Neural cell (in vitro differentiated cells): ENCODE measurements around the gene INPP5F. TPM values are rescaled to one million over a fixed set of nuclear protein-coding genes. Genes with fewer than 3 reads are reported as not detected.

ENCODE experiments used
- H2AFZ ChIP-seq: fragments of 200-600, 300-800 bp; sonication (generic), shearing (Covaris generic); 2 replicates; pipeline ENCODE4 v1.6.0; 2014; ENCODE audit warnings: low read depth, mild to moderate bottlenecking, antibody characterized with exemption, low read length, moderate library complexity
- H3F3A ChIP-seq: fragments of 200-600 bp; shearing (Covaris generic); 2 replicates; pipeline ENCODE4 v1.6.1; 2016; ENCODE audit warnings: mild to moderate bottlenecking, moderate library complexity, mixed read lengths, antibody characterized with exemption, low read length; ENCODE audit not compliant: insufficient read depth, poor library complexity, severe bottlenecking
- H3K27ac ChIP-seq: fragments of 200-600, 300-800 bp; sonication (generic), shearing (Covaris generic); 2 replicates; pipeline ENCODE4 v1.5.1; 2014; ENCODE audit warnings: mild to moderate bottlenecking, low read length, moderate library complexity
- H3K27me3 ChIP-seq: fragments of 300-800, 200-600 bp; sonication (generic), shearing (Covaris generic); 2 replicates; pipeline ENCODE4 v1.6.0; 2014; ENCODE audit warnings: mild to moderate bottlenecking, low read depth, low read length, moderate library complexity; ENCODE audit not compliant: insufficient read depth
- H3K36me3 ChIP-seq: fragments of 300-800, 200-600 bp; sonication (generic), shearing (Covaris generic); 2 replicates; pipeline ENCODE4 v1.5.1; 2014; ENCODE audit warnings: mild to moderate bottlenecking, antibody characterized with exemption, low read length, moderate library complexity; ENCODE audit not compliant: insufficient read depth
- H3K4me2 ChIP-seq: fragments of 300-800, 200-600 bp; sonication (generic), shearing (Covaris generic); 2 replicates; pipeline ENCODE4 v1.6.0; 2014; ENCODE audit warnings: mild to moderate bottlenecking, low read length
- H3K4me3 ChIP-seq: fragments of 300-800, 200-600 bp; sonication (generic), shearing (Covaris generic); 2 replicates; pipeline ENCODE4 v1.5.1; 2014; ENCODE audit warnings: mild to moderate bottlenecking, low read length, moderate library complexity
- H3K79me2 ChIP-seq: fragments of 200-600 bp; shearing (Covaris generic); replicated peaks from 2 replicates; pipeline ENCODE4 v1.6.0; 2014; ENCODE audit warnings: mild to moderate bottlenecking, low read length, moderate library complexity; ENCODE audit not compliant: insufficient read depth
- H3K9ac ChIP-seq: fragments of 300-800, 200-600 bp; sonication (generic), shearing (Covaris generic); 2 replicates; pipeline ENCODE4 v1.6.1; 2016; ENCODE audit warnings: mild to moderate bottlenecking, low read length, mixed read lengths
- H3K9me2 ChIP-seq: fragments of 200-600 bp; shearing (Covaris generic); 2 replicates; pipeline ENCODE4 v1.6.1; 2016; ENCODE audit warnings: mild to moderate bottlenecking, low read length, mixed read lengths; ENCODE audit not compliant: insufficient read depth
- H3K9me3 ChIP-seq: fragments of 200-600, 300-800 bp; sonication (generic), shearing (Covaris generic); 2 replicates; pipeline ENCODE4 v1.6.1; 2016; ENCODE audit warnings: mild to moderate bottlenecking, mixed run types, low read length, moderate library complexity, mixed read lengths
- H4K20me1 ChIP-seq: fragments of 200-600 bp; shearing (Covaris generic); 2 replicates; pipeline ENCODE4 v1.6.1; 2016; ENCODE audit warnings: mild to moderate bottlenecking, mixed run types; ENCODE audit not compliant: insufficient read depth
- CTCF ChIP-seq: fragments of 450-650 bp; IDR thresholded peaks from 2 replicates; pipeline ENCODE4 v1.5.1; 2014; ENCODE audit warnings: antibody characterized with exemption, mild to moderate bottlenecking, moderate library complexity; ENCODE audit not compliant: poor library complexity, severe bottlenecking
- EP300 ChIP-seq: fragments of 450-650 bp; conservative IDR thresholded peaks from 2 replicates; pipeline ENCODE4 v1.6.1; 2014; ENCODE audit warnings: antibody characterized with exemption, mild to moderate bottlenecking, moderate library complexity; ENCODE audit not compliant: poor library complexity, severe bottlenecking
- EZH2 ChIP-seq: fragments of 200-600, 300-800 bp; shearing (Covaris generic), sonication (generic); IDR thresholded peaks from 2 replicates; pipeline ENCODE4 v1.6.1; 2014; ENCODE audit warnings: antibody characterized with exemption, low read length, borderline replicate concordance, mild to moderate bottlenecking; ENCODE audit not compliant: insufficient read depth, poor library complexity, severe bottlenecking
- MXI1 ChIP-seq: fragments of 450-650 bp; conservative IDR thresholded peaks from 2 replicates; pipeline ENCODE4 v1.6.1; 2014; ENCODE audit warnings: antibody characterized with exemption, mild to moderate bottlenecking; ENCODE audit not compliant: poor library complexity, severe bottlenecking
- POLR2AphosphoS5 ChIP-seq: IDR thresholded peaks from 2 replicates; pipeline ENCODE4 v1.6.1; 2012
- RAD21 ChIP-seq: fragments of 450-650 bp; conservative IDR thresholded peaks from 2 replicates; pipeline ENCODE4 v1.6.1; 2014; ENCODE audit warnings: antibody characterized with exemption, mild to moderate bottlenecking, moderate library complexity
- REST ChIP-seq: IDR thresholded peaks from 2 replicates; pipeline ENCODE4 v1.6.1; 2012; ENCODE audit warnings: borderline replicate concordance
- SMC3 ChIP-seq: fragments of 450-650 bp; conservative IDR thresholded peaks from 2 replicates; pipeline ENCODE4 v1.6.1; 2014; ENCODE audit warnings: antibody characterized with exemption, mild to moderate bottlenecking, moderate library complexity; ENCODE audit not compliant: poor library complexity
- TAF1 ChIP-seq: IDR thresholded peaks from 2 replicates; pipeline ENCODE4 v1.6.1; 2012; ENCODE audit warnings: low read depth
- polyA plus RNA-seq: library from polyadenylated mRNA; depleted of rRNA; stranded (reverse); fragments of >200 nt; gene quantifications from 2 replicates; pipeline ENCODE4 v1.2.3, GENCODE V29; 2014

INPP5F gene
- polyA plus RNA-seq, 1 donor from 2014 or later: 114 TPM

GRCh38 chr10:119728172-119728800 lies 2.4 kb downstream of the INPP5F start:
- Histone ChIP-seq H3K9ac (no peak overlapping the region), H3K9me2 (no peaks in the 10 kb centered on the region), H3K27ac (no peak overlapping the region), H2AFZ (no peak overlapping the region), H3K27me3 (no peaks in the 10 kb centered on the region), H3K9me3 (no peaks in the 10 kb centered on the region), H3K4me2 (peak overlapping the region; percentile 80), H3K36me3 (no peaks in the 10 kb centered on the region), H4K20me1 (no peaks in the 10 kb centered on the region), H3F3A (no peaks in the 10 kb centered on the region), H3K4me3 (peak overlapping the region; percentile 76), H3K79me2 (peaks cover 27% of the 10 kb centered on the region)
- TF ChIP-seq POLR2AphosphoS5 (no peak), CTCF (no peak), TAF1 (no peak), EP300 (no peak), SMC3 (no peak), MXI1 (no peak), RAD21 (no peak), REST (no peak), EZH2 (no peak)

DNA sequence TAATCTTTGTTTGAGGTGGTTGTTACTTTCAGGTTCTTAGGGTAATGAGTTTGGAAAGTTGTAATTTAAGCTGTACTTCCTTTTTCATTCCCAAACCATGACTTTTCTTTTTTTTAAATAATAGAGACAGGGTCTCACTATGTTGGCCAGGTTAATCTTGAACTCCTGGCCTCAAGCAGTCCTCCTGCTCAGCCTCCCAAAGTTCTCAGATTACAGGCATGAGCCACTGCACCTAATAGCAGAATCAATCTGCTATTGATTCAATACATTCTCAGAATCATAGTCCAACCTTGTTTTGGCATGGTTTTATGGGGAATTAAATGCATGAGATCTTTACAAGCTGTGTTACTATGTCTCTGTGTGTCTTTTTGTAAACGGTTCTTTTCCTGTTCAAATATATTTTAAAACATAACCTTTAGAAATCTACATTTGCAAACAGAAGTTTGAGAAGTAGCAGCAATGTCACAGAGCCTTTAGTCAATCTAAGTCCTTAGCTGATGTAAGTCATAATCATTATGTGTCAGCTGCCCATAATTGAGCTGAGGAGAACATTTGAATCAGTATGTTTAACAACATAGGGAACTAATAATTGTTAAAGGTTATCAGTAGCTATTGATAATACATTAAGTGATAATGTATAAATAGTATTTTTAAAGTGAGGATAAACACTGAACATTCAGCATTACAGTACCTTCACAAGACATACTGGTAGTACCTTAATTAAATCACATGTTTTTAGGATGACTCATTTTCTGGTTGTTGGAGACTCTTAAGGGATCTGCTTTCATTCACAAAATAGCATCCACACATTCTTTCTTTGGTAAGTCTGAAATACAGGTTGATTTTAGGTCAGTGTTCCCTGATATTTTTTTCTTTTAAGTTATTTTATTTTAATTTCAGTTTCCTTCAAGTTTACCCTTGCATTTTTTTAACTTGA lies 8.8 kb downstream of the INPP5F start:
- Histone ChIP-seq H4K20me1 (no peaks in the 10 kb centered on the region), H2AFZ (no peak overlapping the region), H3K27ac (no peak overlapping the region), H3K27me3 (no peaks in the 10 kb centered on the region), H3K36me3 (no peaks in the 10 kb centered on the region), H3F3A (no peaks in the 10 kb centered on the region), H3K4me2 (no peak overlapping the region), H3K9ac (no peak overlapping the region), H3K9me3 (no peaks in the 10 kb centered on the region), H3K4me3 (no peak overlapping the region), H3K9me2 (no peaks in the 10 kb centered on the region), H3K79me2 (peaks cover 28% of the 10 kb centered on the region)
- no peak for TF ChIP-seq EZH2
- TF ChIP-seq TAF1: no peak
- no peak for TF ChIP-seq RAD21
